Left lung (tissue), 10 donors: ENCODE measurements around the gene PKP4. TPM values are rescaled to one million over a fixed set of nuclear protein-coding genes. Genes with fewer than 3 reads are reported as not detected.

Experiments used
- ATAC-seq: fragments of 200-7000 bp; cut with Tn5 transposase; one replicate; pipeline ENCODE4 v1.9.1; 2020; ENCODE audit warnings: moderate library complexity
- DNase-seq, 4 donors: peaks; one replicate each; pipeline ENCODE4 v3.0.0-alpha.2; 2013 to 2020
- H3K27ac ChIP-seq, 2 donors: fragments of 200-600 bp; sonication (generic) in 1 of 2; one replicate each; pipeline versions ENCODE4 v1.5.0 to v1.8.0; 2020 to 2021
- H3K27me3 ChIP-seq, 2 donors: fragments of 200-600 bp; sonication (generic) in 1 of 2; one replicate each; pipeline versions ENCODE4 v1.5.0 to v1.8.0; 2020 to 2021
- H3K36me3 ChIP-seq, 2 donors: fragments of 200-600 bp; sonication (generic) in 1 of 2; one replicate each; pipeline versions ENCODE4 v1.5.0 to v1.8.0; 2020 to 2021
- H3K4me1 ChIP-seq, 2 donors: fragments of 200-600 bp; one replicate each; pipeline ENCODE4 v1.8.0; 2021
- H3K4me3 ChIP-seq, 2 donors: fragments of 200-600 bp; sonication (generic) in 1 of 2; one replicate each; pipeline versions ENCODE4 v1.5.0 to v1.8.0; 2020 to 2021; ENCODE audit warnings: mild to moderate bottlenecking in 1 of 2
- H3K9me3 ChIP-seq, 2 donors: fragments of 200-600 bp; sonication (generic) in 1 of 2; one replicate each; pipeline versions ENCODE4 v1.5.0 to v1.8.0; 2020 to 2021
- CTCF ChIP-seq, 2 donors: fragments of 200-600 bp; sonication (generic) in 1 of 2; IDR thresholded peaks; one replicate each; pipeline versions ENCODE4 v1.5.0 to v1.8.0; 2021; ENCODE audit warnings: antibody characterized with exemption in 2 of 2
- intact Hi-C, 2 donors: fragments of 100-400 bp; cut with DNase I; formaldehyde crosslinking; loops; one replicate each; pipeline versions ENCODE4 v1.11.2 to v1.14.2; 2022
- polyA plus RNA-seq, 6 donors: library from polyadenylated mRNA; unstranded; fragments of 120-200 nt; gene quantifications; one replicate each; pipeline ENCODE4 v1.2.1, GENCODE V29; 2013; ENCODE audit not compliant: insufficient read length in 6 of 6
- total RNA-seq, 2 donors: library from RNA; stranded (reverse); fragmentation: NEBNext Ultra II Directional; extraction: Animal tissue kit (Norgen Biotek cat#: 25700); gene quantifications; one replicate each; pipeline ENCODE4 v1.2.1, GENCODE V29; 2021
- donor health status: DM: no; HTN: yes; CAD: no.
- donor health status: DM: no; HTN: no; CAD: no.

The PKP4 gene
- total and polyA plus RNA-seq, 8 donors: 48.3 to 129 (median 110) TPM

- Histone ChIP-seq H3K27me3 (no peaks in the 10 kb centered on the region), H3K9me3 (no peaks in the 10 kb centered on the region), H3K4me1 (no peaks in the 10 kb centered on the region), H3K36me3 (peaks cover 0 to 6% of the 10 kb centered on the region in 2 donors), H3K27ac (no peak overlapping the region), H3K4me3 (no peak overlapping the region)
- DNase-seq (no peak), ATAC-seq (no peak)
- intact Hi-C loops: no loop called here
- TF ChIP-seq CTCF (IDR thresholded peaks at IDR 0.05): no peak
These were observed 98.2 kb downstream of the PKP4 start for GRCh38 chr2:158554996-158555395.

GRCh38 chr2:158556124-158556523 lies 99.4 kb downstream of the PKP4 start:
- intact Hi-C loops: no loop called here

GRCh38 chr2:158557752-158558151 lies 101.0 kb downstream of the PKP4 start:
- DNase-seq: no peak
- Histone ChIP-seq H3K36me3 (peaks cover 0 to 6% of the 10 kb centered on the region in 2 donors), H3K4me1 (no peaks in the 10 kb centered on the region), H3K27ac (no peak overlapping the region), H3K27me3 (no peaks in the 10 kb centered on the region), H3K4me3 (no peak overlapping the region), H3K9me3 (no peaks in the 10 kb centered on the region)
- no peak for ATAC-seq
- intact Hi-C loops: no loop called here
- no peak for TF ChIP-seq CTCF (IDR thresholded peaks at IDR 0.05)

More at GRCh38 chr2:158556124-158556523, 99.4 kb downstream of the PKP4 start:
- Histone ChIP-seq H3K4me3 (no peak overlapping the region), H3K27ac (no peak overlapping the region), H3K27me3 (no peaks in the 10 kb centered on the region), H3K36me3 (peaks cover 0 to 6% of the 10 kb centered on the region in 2 donors), H3K9me3 (no peaks in the 10 kb centered on the region), H3K4me1 (no peaks in the 10 kb centered on the region)
- ATAC-seq (peak; percentile 52), DNase-seq (no peak)
- no peak for TF ChIP-seq CTCF (IDR thresholded peaks at IDR 0.05)

- no peaks in the 10 kb centered on the region for H3K27me3 ChIP-seq
- ATAC-seq: no peak
- TF ChIP-seq CTCF (IDR thresholded peaks at IDR 0.05): no peak
- intact Hi-C loops: no loop called here
- H3K27ac ChIP-seq: no peak overlapping the region
- DNase-seq: no peak
- no peaks in the 10 kb centered on the region for H3K9me3 ChIP-seq
- peaks cover 0 to under 1% of the 10 kb centered on the region in 2 donors for H3K36me3 ChIP-seq
- no peaks in the 10 kb centered on the region for H3K4me1 ChIP-seq
- no peak overlapping the region for H3K4me3 ChIP-seq
These were observed 102.5 kb downstream of the PKP4 start for GRCh38 chr2:158559252-158559651.

- ATAC-seq: no peak
- TF ChIP-seq CTCF (IDR thresholded peaks at IDR 0.05): no peak
- Histone ChIP-seq H3K27me3 (no peaks in the 10 kb centered on the region), H3K4me3 (no peak overlapping the region), H3K9me3 (no peaks in the 10 kb centered on the region), H3K36me3 (no peaks in the 10 kb centered on the region), H3K27ac (no peak overlapping the region), H3K4me1 (no peaks in the 10 kb centered on the region)
- no peak for DNase-seq
- intact Hi-C loops: no loop called here
These were observed 103.5 kb downstream of the PKP4 start for GRCh38 chr2:158560259-158560658.
